IPS DF 19.7 (cell line): Measurements from ENCODE around the gene ZNF232.
"Not testable (repeated sequence)": the region's sequence is repeated elsewhere in the genome, so short reads cannot be mapped to it uniquely, and the experiment has no call there.

Experiments
- DNase-seq: peaks from one replicate; pipeline ENCODE4 v3.0.0-alpha.2; 2013; ENCODE audit warnings: low read depth, low spot score

Gene ZNF232

GRCh38 chr17:5097101-5097834 is 14.4 kb downstream of the ZNF232 start:
- peak; percentile 75 for DNase-seq

GRCh38 chr17:5096731-5097100 is 15.0 kb downstream of the ZNF232 start:
- DNase-seq = no peak

DNA sequence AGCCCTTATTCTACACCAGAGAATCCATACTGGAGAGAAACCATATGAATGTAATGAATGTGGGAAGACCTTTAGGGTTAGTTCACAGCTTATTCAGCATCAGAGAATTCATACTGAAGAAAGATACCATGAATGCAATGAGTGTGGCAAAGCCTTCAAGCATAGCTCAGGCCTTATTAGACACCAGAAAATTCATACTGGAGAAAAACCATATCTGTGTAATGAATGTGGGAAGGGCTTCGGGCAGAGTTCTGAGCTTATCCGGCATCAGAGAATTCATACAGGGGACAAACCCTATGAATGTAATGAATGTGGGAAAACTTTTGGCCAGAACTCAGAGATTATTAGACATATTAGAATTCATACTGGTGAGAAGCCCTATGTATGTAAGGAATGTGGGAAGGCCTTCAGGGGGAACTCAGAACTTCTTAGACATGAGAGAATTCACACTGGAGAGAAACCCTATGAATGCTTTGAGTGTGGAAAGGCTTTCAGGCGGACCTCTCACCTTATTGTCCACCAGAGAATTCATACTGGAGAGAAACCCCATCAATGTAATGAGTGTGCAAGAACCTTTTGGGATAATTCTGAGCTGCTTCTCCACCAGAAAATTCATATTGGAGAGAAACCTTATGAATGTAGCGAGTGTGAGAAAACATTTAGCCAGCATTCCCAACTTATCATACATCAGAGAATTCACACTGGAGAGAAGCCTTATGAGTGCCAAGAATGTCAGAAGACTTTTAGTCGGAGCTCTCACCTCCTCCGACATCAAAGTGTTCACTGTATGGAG is 19.3 kb downstream of the ZNF232 start:
- DNase-seq = no peak

DNA sequence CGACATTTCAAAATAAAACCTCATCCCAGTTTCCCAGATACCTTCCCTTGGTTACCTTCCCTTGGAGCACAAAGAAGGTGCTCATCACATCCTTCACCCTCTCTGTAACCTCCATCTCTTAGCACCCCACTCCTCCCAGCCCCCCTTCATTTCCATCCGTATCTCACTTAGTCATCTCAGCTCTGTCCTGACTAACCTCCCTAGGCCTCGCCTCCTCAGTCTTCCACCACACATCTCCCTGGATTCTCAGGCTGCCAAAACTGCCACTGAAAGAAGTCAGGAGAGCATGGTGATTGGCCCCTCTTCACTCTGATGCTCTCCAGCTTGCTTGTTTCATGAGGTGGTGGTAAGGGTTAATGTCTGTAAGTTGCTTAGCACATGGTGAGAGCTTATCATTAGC is 31.1 kb downstream of the ZNF232 start:
- no peak for DNase-seq

DNA sequence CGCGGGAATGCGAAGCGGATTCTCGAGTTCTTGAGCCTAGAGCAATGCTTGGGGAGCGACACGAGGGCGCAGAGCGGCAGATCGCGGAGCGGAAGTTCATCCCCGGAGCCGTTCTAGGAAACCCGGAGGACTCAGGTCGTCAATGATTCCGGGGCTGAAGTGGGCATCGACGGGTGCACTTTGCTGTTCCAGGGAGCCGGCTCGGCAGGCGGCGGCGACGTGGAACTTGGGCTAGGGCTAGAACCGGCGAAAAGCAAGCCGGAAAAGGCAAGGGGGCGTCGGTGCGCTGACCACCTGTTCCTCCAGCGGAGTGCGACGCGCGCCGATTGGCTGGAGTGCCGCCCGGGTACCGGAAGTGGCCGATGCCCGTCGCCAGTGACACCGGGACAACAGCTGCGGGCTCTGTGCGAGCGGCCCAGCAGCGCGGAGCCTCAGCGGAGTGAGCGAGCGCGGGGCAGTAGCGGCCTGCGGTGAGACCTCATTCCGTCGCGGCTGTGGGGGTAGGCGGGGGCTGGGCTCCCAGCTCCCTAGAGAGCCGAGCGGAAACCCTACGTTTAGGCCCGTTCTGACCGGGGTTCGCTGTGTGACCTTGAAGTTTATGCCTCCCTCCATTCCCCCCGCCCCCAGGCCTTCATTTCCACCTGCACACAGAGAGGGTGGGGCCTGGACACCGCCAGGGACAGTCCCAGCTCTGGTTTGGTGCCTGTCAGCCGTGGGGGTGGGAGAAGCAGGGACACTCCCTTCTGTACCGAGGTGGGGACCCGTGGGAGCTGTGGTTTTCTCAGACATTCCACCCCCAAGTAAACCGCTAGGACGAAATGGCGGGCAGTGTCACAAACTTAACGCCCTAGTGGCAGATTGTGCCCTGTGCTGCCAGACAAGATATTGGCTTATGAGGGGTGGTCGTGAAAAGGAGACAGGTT is 33.3 kb downstream of the ZNF232 start, which contains the start of gene ZFP3:
ZFP3 (plus strand) TSS at position 362 of the 923 bp plus-strand sequence. CDS start 13,038 bp downstream, outside the sequence.
- DNase-seq = no peak

DNA sequence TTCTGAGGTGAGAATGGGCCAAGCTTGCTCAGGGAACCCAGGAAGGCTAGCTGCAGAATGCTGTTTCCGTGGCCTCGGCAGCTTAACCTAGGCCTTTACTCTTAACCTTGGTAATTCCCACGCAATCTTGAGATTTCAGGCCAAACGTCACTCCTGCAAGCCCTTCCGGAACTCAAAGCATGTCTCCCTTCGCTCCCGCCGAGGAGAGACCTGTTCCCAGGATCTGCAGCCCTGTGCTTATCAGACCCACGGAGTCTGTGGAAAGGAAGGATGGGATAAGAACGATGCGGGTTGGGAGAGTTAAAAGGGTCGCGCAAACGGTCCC is 33.9 kb downstream of the ZNF232 start:
- no peak for DNase-seq

DNA sequence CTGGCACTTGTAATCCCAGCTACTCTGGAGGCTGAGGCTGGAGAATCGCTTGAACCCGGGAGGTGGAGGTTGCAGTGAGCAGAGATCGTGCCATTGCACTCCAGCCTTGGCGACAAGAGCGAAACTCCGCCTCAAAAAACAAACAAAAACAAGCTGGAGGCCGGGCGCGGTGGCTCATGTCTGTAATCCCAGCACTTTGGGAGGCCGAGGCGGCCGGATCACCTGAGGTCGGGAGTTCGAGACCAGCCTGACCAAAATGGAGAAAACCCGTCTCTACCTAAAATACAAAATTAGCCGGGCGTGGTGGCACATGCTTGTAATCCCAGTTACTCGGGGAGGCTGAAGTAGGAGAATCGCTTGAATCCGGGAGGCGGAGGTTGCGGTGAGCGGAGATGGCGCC is 34.4 kb downstream of the ZNF232 start:
- DNase-seq = not testable (repeated sequence)

DNA sequence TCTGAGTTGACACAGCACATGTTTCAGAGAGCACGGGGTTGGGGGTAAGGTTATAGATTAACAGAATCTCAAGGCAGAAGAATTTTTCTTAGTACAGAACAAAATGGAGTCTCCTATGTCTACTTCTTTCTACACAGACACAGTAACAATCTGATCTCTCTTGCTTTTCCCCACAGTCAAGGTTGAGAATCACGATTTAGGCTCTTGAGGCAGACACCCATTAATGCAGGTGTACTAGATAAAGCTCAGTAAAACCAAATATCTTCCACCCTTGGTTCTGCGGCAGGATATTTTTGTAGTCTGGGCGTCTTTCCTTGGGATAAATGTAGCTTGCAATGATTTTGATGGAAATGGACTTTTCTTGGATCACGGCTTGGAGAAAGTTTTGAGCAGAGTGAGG is 36.2 kb downstream of the ZNF232 start:
- not testable (repeated sequence) for DNase-seq

GRCh38 chr17:5069724-5070123 is 42.0 kb downstream of the ZNF232 start:
- no peak for DNase-seq

GRCh38 chr17:5068236-5068635 is 43.4 kb downstream of the ZNF232 start:
- no peak for DNase-seq

GRCh38 chr17:5065227-5065744 is 46.4 kb downstream of the ZNF232 start:
- DNase-seq = no peak
